ENCODE results near the gene ATP6V0A1.

GRCh38 chr17:42561897-42562387, 103.3 kb downstream of the ATP6V0A1 start, which contains the start of gene COASY:
- TF ChIP-seq CTCF (IDR thresholded peaks at IDR 0.05 in 8 of 11, conservative IDR thresholded peaks at IDR 0.05 in 3 of 11) (peak in 2 of 11 experiments; percentile 39), POLR2AphosphoS5 (IDR thresholded peaks at IDR 0.05) (peak; percentile 86 to 96 (median 92)), POLR2A (IDR thresholded peaks at IDR 0.05) (no peak)

Data from spleen (tissue), 7 donors.